SJSA1 (cell line): ENCODE data around the gene OXA1L. TPM values are rescaled to one million over a fixed set of nuclear protein-coding genes. Genes with fewer than 3 reads are reported as not detected.
"Not testable (repeated sequence)": the region's sequence is repeated elsewhere in the genome, so short reads cannot be mapped to it uniquely, and the experiment has no call there.

Source experiments
- DNase-seq, 2 experiments: peaks; one replicate each; pipeline ENCODE4 v3.0.0-alpha.2; 2015 to 2020; ENCODE audit warnings: low spot score in 2 of 2, low read depth in 1 of 2
- H3K27ac ChIP-seq: fragments of 250-450 bp; sonication (Bioruptor Pico); 2 replicates; pipeline ENCODE4 v1.5.1; 2020; ENCODE audit warnings: mild to moderate bottlenecking, moderate library complexity
- H3K27me3 ChIP-seq: fragments of 250-450 bp; sonication (Bioruptor Pico); replicated peaks from 2 replicates; pipeline ENCODE4 v1.5.1; 2020; ENCODE audit warnings: mild to moderate bottlenecking, moderate library complexity
- H3K36me3 ChIP-seq: fragments of 250-450 bp; sonication (Bioruptor Pico); 2 replicates; pipeline ENCODE4 v1.5.1; 2020; ENCODE audit warnings: mild to moderate bottlenecking
- H3K4me1 ChIP-seq: fragments of 250-450 bp; sonication (Bioruptor Pico); replicated peaks from 2 replicates; pipeline ENCODE4 v1.6.1; 2021; ENCODE audit warnings: mild to moderate bottlenecking
- H3K4me3 ChIP-seq: fragments of 250-450 bp; sonication (Bioruptor Pico); 2 replicates; pipeline ENCODE4 v1.5.1; 2020; ENCODE audit warnings: mild to moderate bottlenecking
- H3K9me3 ChIP-seq: fragments of 250-450 bp; sonication (Bioruptor Pico); replicated peaks from 2 replicates; pipeline ENCODE4 v1.5.1; 2020; ENCODE audit warnings: mild to moderate bottlenecking
- total RNA-seq: library from RNA; depleted of rRNA; stranded (reverse); fragments of >200 nt; shearing (Covaris generic); gene quantifications from 2 replicates; pipeline ENCODE4 v1.2.3, GENCODE V29; 2014

OXA1L gene
- total RNA-seq, 1 experiment from 2014 or later, result 54.4 TPM

- Histone ChIP-seq H3K27ac (no peak overlapping the region), H3K4me1 (no peaks in the 10 kb centered on the region), H3K36me3 (no peaks in the 10 kb centered on the region), H3K9me3 (no peaks in the 10 kb centered on the region), H3K4me3 (no peak overlapping the region), H3K27me3 (no peaks in the 10 kb centered on the region)
- no peak for DNase-seq
These were observed 30.8 kb downstream of the OXA1L start for GRCh38 chr14:22797017-22797917.

- no peaks in the 10 kb centered on the region for H3K27me3 ChIP-seq
- no peak overlapping the region for H3K27ac ChIP-seq
- H3K9me3 ChIP-seq, result no peaks in the 10 kb centered on the region
- no peaks in the 10 kb centered on the region for H3K36me3 ChIP-seq
- H3K4me3 ChIP-seq, result no peak overlapping the region
- no peaks in the 10 kb centered on the region for H3K4me1 ChIP-seq
- no peak for DNase-seq
These were observed 32.0 kb downstream of the OXA1L start for GRCh38 chr14:22798528-22798927.

DNA sequence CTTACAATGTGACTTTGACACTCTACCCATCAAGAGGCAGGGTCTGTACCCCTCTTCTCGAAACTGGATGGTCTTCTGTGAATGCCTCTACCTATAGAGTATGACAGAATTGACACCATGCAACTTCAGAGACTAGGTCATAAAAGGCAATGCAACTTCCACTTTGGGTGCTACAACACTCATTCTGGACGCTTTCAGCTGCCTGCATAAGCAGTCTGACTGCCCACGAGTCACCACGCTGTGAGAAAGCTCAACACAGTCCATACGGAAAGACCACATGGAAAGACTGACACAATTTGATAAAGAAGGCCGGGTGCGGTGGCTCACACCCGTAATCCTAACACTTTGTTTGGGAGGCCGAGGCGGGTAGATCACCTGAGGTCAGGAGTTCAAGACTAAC is 33.9 kb downstream of the OXA1L start:
- no peak for DNase-seq
- no peak overlapping the region for H3K4me3 ChIP-seq
- no peaks in the 10 kb centered on the region for H3K4me1 ChIP-seq
- no peak overlapping the region for H3K27ac ChIP-seq
- no peaks in the 10 kb centered on the region for H3K27me3 ChIP-seq
- H3K36me3 ChIP-seq, result no peaks in the 10 kb centered on the region
- no peaks in the 10 kb centered on the region for H3K9me3 ChIP-seq

GRCh38 chr14:22801716-22802115 is 35.2 kb downstream of the OXA1L start:
- H3K4me3 ChIP-seq, result no peak overlapping the region
- no peak overlapping the region for H3K27ac ChIP-seq
- H3K4me1 ChIP-seq, result no peaks in the 10 kb centered on the region
- no peaks in the 10 kb centered on the region for H3K9me3 ChIP-seq
- no peaks in the 10 kb centered on the region for H3K36me3 ChIP-seq
- DNase-seq, result no peak
- no peaks in the 10 kb centered on the region for H3K27me3 ChIP-seq

GRCh38 chr14:22802860-22803686 is 36.6 kb downstream of the OXA1L start:
- H3K27ac ChIP-seq, result no peak overlapping the region
- no peak overlapping the region for H3K4me3 ChIP-seq
- H3K4me1 ChIP-seq, result no peaks in the 10 kb centered on the region
- H3K36me3 ChIP-seq, result no peaks in the 10 kb centered on the region
- no peak for DNase-seq
- no peaks in the 10 kb centered on the region for H3K27me3 ChIP-seq
- no peaks in the 10 kb centered on the region for H3K9me3 ChIP-seq

GRCh38 chr14:22803687-22803974 is 37.1 kb downstream of the OXA1L start:
- H3K4me1 ChIP-seq, result no peaks in the 10 kb centered on the region
- H3K27ac ChIP-seq, result no peak overlapping the region
- H3K36me3 ChIP-seq, result no peaks in the 10 kb centered on the region
- no peak for DNase-seq
- no peaks in the 10 kb centered on the region for H3K9me3 ChIP-seq
- no peaks in the 10 kb centered on the region for H3K27me3 ChIP-seq
- H3K4me3 ChIP-seq, result no peak overlapping the region

- not testable (repeated sequence) for H3K4me3 ChIP-seq, H3K9me3 ChIP-seq, H3K4me1 ChIP-seq, H3K27ac ChIP-seq, H3K36me3 ChIP-seq, H3K27me3 ChIP-seq, DNase-seq
These were observed 38.7 kb downstream of the OXA1L start for GRCh38 chr14:22805235-22805634.

DNA sequence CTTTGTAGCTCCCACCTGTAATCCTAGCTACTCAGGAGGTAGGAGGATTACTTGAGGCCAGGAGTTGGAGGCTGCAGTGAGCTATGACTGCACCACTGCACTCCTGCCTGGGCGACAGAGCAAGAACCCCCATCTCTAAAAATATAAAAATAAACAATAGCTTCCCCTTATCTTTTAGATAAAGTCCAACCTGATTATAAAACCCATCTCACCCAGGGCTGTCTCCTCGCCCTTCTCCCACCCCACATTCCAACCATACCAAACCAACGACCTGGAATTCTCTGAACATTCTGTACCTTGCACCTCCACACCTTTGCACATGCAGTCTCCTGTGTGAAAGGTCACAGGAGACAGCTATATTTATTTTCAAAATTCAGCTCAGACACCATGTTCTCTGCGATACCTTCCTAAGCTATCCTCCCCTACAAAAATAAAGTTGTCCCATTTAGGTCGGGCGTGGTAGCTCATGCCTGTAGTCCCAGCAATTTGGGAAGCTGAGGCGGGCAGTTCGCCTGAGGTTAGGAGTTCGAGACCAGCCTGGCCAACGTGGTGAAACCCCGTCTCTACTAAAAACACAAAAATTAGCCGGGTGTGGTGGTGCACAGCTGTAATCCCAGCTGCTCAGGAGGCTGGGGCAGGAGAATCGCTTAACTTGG is 41.1 kb downstream of the OXA1L start:
- no peaks in the 10 kb centered on the region for H3K4me1 ChIP-seq
- H3K27ac ChIP-seq, result no peak overlapping the region
- DNase-seq, result no peak
- no peaks in the 10 kb centered on the region for H3K36me3 ChIP-seq
- H3K9me3 ChIP-seq, result no peaks in the 10 kb centered on the region
- no peaks in the 10 kb centered on the region for H3K27me3 ChIP-seq
- H3K4me3 ChIP-seq, result no peak overlapping the region

DNA sequence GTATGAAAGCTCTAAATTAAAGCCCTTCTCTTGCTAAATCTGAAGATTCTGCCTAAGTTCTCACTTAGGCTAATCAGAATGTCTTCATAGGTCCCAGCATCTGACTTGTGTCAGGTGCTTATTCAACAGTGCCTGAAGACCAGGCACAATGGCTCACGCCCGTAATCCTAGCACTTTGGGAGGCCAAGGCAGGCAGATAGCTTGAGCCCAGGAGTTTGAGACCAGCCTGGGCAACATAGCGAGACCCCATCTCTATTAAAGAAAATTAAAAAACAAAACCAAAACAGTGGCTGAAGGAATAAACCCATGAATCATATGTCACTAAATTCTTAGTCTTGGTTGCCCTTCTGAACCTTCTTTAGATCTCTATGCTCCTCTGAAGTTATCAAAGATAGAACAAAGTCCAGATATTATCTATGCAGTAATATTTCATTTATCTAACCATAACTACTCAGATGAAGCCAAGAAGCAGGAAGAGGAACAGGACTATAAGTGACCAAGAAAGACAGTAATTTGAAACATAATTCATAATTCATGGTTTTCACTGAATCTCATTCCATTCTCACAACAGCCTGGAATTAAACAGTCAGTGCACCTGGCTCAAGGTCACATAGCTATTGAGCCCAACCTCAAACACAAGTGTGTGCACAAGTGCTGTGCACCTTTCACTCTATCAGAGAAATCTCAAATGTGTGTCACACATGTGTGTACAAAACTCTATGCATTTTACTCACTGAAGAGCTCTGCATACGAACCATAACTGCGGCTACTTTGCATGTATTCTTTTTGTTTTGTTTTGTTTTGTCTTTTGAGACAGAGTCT is 42.1 kb downstream of the OXA1L start:
- H3K4me3 ChIP-seq, result no peak overlapping the region
- no peaks in the 10 kb centered on the region for H3K9me3 ChIP-seq
- no peaks in the 10 kb centered on the region for H3K36me3 ChIP-seq
- no peak overlapping the region for H3K27ac ChIP-seq
- H3K4me1 ChIP-seq, result no peaks in the 10 kb centered on the region
- DNase-seq, result no peak
- no peaks in the 10 kb centered on the region for H3K27me3 ChIP-seq

GRCh38 chr14:22811722-22812121 is 45.2 kb downstream of the OXA1L start:
- no peak for DNase-seq

DNA sequence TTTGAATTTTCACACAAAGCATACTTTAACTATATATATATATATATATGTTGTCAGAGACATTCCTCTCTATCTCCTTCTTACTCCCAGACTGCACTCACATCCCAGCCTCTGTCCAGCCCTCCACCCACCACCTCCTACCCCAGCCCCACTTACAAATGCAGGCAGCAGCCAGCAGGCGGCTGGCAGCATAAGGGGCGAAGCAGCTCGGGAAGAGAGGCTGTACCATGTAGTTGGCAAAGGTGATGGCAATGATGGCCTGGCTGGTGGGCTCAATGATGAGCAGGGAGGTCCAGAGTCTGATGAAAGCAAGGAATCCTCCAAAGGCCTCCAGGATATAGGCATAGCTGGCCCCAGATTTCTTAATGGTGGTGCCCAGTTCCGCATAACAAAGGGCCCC is 46.3 kb downstream of the OXA1L start:
- H3K36me3 ChIP-seq, result no peaks in the 10 kb centered on the region
- peaks cover 4% of the 10 kb centered on the region; the same call in 1 of the 2 replicates for H3K4me1 ChIP-seq
- no peak overlapping the region for H3K4me3 ChIP-seq
- no peaks in the 10 kb centered on the region for H3K27me3 ChIP-seq
- no peak for DNase-seq
- H3K27ac ChIP-seq, result no peak overlapping the region
- no peaks in the 10 kb centered on the region for H3K9me3 ChIP-seq

More at GRCh38 chr14:22811722-22812121, 45.2 kb downstream of the OXA1L start:
- Histone ChIP-seq H3K27me3 (no peaks in the 10 kb centered on the region), H3K4me1 (no peaks in the 10 kb centered on the region), H3K4me3 (no peak overlapping the region), H3K27ac (no peak overlapping the region), H3K36me3 (no peaks in the 10 kb centered on the region), H3K9me3 (no peaks in the 10 kb centered on the region)

DNA sequence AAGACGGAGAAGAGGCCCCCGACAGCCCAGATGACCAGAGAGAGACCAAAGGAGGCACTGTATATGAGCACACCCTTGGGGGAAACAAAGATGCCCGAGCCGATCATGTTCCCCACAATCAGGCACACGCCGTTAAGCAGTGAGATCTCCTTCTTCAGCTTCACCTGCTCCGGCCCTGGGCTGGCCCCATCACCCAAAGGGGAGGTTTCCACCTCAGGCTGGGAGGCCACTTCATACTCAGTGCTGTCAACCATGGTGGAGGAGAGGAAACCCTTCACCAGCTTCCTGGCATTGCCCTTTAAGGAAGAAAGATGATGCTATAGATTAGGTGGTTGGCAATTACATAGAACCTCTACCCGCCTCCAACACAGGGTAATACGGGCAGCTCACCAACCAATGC is 46.7 kb downstream of the OXA1L start:
- Histone ChIP-seq H3K27me3 (no peaks in the 10 kb centered on the region), H3K27ac (no peak overlapping the region), H3K4me1 (peaks cover 6% of the 10 kb centered on the region; the same call in 1 of the 2 replicates), H3K4me3 (no peak overlapping the region), H3K36me3 (no peaks in the 10 kb centered on the region), H3K9me3 (no peaks in the 10 kb centered on the region)
- no peak for DNase-seq

DNA sequence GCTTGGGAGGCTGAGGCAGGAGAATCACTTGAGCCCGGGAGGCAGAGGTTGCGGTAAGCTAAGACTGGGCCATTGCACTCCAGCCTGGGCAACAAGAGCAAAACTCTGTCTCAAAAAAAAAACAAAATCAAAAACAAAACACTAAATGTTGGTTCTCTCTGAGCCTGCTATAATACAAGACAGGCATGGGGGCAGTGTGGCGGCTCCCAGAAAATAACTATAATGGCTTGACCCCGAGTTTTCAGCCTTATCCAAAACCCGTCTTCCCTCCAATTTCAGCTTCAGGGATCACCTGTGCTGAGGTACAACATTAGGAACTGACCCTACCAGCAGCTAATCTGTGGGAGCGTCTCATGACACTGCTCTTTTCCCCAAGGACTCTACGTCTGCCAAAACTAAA is 47.9 kb downstream of the OXA1L start:
- peaks cover 14% of the 10 kb centered on the region for H3K4me1 ChIP-seq
- no peak overlapping the region for H3K4me3 ChIP-seq
- DNase-seq, result no peak
- H3K36me3 ChIP-seq, result no peaks in the 10 kb centered on the region
- no peaks in the 10 kb centered on the region for H3K9me3 ChIP-seq
- H3K27me3 ChIP-seq, result no peaks in the 10 kb centered on the region
- no peak overlapping the region for H3K27ac ChIP-seq
